Hematopoietic multipotent progenitor cell (in vitro differentiated cells): ENCODE measurements around the gene ZFTA. TPM values are rescaled to one million over a fixed set of nuclear protein-coding genes. Genes with fewer than 3 reads are reported as not detected.
"Not testable (repeated sequence)": the region's sequence is repeated elsewhere in the genome, so short reads cannot be mapped to it uniquely, and the experiment has no call there.

ENCODE experiments used
- DNase-seq, 3 donors: peaks; one replicate each; pipeline ENCODE4 v3.0.0-alpha.2; 2011 to 2015; ENCODE audit warnings: low read depth in 2 of 3, low spot score in 2 of 3
- total RNA-seq: library from RNA; depleted of rRNA; stranded (reverse); fragments of >200 nt; gene quantifications from one replicate; pipeline ENCODE4 v1.2.3, GENCODE V29; 2012

The ZFTA gene
- total RNA-seq, 1 donor = 24.0 TPM

GRCh38 chr11:63779039-63779438, 10.5 kb upstream of the ZFTA start:
- no peak for DNase-seq

DNA sequence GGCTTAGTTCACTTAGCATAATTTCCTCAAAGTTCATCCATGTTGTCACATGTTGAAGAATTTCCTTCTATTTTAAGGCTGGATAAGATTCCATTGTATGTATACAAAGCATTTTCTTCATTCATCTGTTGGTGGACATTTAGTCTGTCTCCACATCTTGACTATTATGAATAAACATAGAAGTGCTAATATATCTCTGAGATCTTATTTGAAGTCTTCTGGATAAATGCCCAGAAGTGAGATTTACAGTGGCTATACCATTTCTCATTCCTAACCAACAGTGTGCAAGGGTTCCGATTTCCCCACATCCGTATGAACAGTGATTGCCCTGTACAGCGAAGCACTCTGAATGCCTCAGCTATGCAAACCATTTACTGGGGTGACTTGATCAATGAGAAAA, 6.6 kb upstream of the ZFTA start:
- no peak for DNase-seq

DNA sequence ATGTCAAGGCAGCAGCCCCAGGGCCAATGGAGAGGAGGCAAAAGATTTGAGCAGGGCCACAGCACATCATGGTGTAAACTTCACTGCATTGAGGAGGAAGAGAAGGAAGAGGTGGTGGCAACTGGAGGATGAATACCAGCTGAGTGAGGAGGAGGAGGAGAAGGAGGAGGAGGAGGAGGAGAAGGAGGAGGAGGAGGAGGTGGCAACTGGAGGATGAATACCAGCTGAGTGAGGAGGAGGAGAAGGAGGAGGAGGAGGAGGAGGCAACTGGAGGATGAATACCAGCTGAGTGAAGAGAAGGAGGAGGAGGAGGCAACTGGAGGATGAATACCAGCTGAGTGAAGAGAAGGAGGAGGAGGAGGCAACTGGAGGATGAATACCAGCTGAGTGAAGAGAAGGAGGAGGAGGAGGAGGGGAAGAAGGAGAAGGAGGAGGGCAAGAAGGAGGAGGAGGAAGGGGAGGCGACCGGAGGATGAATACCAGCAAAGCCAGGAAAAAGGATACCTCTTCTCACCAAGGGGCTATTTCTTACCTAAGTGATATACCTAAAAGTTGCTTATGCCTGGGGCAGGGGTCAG, 3.3 kb upstream of the ZFTA start:
- not testable (repeated sequence) for DNase-seq

DNA sequence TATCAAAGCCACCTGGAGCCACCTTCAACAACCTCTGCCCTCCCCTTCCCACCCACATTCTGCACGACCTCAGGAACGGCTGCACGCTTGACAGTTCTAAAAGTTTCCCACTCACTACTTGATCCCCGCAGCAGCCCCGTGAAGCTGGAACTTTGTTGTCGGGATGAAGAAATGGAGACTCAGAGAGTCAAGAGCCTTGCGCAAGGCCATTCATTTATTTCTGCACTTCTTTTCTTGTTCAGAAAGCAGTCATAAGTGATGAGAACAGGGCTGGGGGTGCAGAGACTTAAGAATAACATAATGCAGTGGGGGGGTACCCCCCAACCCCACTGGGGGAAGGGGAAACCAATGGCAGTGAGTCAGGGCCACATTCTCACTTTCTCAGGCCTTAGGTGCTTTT, 2.2 kb upstream of the ZFTA start:
- no peak for DNase-seq

DNA sequence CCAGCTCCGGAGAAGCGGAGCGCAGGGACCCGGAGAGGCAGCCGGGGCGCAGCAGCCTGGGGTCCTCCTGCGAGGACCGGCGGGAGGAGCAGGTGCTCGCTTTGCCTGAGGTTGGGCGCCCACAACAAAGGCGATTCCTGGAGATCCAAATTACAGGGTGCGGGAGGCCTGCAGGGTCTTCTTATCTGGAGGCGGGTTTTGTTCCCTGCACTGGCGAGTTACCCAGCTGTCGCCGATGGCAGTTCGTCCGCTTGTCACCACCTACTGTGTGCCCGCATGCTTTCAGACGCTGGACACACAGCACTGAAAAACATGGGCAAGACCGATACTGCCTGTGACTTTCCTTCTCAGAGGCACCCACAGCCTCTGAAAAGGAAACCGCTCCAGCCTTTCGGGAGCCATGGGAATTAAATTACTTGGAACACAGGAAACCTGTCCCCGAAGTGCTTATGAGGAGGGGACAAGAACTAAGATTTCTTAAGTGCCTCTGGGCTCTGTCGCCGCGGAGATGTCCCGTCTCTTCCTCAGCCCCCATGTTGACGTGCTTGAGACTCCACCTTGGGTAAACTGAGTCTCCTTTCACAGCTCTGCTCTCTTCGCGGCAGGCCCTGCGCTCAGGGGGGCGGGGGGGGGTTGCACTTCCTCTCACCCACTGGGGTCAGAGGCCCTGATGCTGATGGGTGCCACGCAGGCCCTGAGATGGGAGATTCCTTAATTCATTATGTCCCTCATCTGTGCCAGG, 1.3 kb upstream of the ZFTA start:
- DNase-seq = no peak

DNA sequence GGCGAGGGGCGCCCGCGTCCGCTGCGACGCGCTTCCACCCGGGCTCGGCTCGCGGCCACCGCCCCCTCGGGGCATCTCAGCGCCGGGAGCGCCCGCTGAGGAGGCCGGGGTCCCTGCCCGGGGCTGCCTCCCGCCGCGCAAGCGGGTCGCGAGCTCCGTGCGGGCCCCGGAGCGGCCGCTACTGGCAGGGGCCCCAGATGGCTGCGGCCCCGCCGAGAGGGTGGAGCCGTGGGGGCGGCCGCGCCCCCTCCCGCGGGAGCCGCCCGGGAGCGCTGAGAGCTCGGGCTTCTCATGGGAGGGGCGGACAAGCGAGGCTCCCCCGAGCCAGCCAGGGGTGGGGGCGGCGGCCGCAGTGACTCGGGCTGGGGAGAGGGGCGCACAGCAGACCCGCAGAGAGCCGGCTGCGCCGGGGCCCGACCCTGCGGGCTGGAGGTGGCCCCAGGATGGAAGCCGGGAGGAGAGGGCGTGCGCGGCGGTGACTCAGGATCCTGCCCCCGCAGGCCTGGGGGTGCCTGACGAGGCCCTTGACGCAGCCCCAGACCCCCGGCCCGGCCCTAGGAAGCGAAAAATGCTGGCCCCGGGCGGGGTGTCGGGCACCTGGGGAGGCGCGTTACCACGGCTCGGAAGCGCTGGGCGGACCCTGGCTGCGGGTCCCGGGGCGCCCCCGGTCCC, 603 bp upstream of the ZFTA start:
- DNase-seq = peak in 2 of 3 donors; percentile 45 to 53

DNA sequence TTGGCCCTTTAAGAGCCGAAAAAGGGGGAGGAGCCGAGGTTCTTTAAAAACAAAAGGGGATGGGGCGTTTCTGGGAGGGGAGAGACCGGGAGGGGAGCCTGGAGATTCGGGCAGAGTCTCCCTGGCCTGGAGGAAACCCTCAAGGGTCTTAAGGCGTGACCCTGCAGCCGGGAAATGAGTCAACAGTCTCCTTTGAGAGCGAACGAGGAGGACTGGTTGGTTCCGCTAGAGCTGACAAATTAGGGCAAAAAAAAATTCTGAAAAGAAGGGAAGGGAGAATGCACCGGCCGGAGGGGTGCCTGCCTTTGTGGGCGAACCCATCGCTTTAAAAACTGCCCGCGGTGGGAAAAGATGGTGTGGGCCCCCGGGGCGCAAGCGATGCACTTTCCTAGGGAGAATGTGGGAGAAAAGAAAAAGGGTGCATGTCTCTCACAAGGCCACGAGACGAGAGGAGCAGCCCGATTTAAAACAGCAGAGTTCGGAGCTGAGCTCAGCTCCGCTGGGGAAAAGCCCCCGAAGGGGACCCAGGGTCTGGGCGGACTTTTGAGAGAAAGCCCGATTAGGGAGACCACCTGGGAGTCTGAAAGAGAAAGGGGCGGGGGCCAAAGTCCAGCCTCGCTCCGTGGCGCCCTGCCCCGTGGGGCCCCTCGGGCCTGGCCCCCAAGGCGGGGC, 874 bp downstream of the ZFTA start:
- DNase-seq = peak in 2 of 3 donors; percentile 67 to 71

GRCh38 chr11:63767267-63767564, 1.4 kb downstream of the ZFTA start:
- DNase-seq = no peak

GRCh38 chr11:63766531-63767235, 1.9 kb downstream of the ZFTA start:
- DNase-seq = no peak

DNA sequence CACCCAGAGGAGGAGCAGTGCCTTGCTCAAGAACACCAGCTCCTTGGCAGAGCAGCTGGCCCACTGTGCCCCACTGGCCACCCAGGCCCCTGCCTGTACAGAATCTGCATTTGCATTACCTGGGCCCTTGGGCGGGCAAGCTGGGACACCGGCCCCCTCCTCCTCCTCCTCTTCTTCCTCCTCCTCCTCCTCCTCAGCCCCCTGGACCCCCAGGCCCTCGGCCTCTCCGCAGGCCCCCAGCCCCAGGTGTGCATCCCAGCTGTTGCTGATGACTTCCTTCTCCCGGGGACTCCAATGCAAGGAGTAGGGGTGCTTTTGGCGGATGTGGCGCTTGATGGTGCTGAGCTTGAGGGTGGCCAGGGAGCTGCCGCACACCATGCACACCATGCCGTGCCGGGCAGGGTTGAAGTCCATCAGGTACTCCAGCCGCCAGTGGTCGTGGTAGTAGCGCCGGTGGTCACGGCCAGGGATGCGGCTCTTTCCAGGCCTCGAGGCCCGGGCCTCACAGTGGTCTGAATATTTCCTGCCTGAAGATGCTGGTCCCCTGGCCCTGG, 2.8 kb downstream of the ZFTA start:
- DNase-seq = no peak

DNA sequence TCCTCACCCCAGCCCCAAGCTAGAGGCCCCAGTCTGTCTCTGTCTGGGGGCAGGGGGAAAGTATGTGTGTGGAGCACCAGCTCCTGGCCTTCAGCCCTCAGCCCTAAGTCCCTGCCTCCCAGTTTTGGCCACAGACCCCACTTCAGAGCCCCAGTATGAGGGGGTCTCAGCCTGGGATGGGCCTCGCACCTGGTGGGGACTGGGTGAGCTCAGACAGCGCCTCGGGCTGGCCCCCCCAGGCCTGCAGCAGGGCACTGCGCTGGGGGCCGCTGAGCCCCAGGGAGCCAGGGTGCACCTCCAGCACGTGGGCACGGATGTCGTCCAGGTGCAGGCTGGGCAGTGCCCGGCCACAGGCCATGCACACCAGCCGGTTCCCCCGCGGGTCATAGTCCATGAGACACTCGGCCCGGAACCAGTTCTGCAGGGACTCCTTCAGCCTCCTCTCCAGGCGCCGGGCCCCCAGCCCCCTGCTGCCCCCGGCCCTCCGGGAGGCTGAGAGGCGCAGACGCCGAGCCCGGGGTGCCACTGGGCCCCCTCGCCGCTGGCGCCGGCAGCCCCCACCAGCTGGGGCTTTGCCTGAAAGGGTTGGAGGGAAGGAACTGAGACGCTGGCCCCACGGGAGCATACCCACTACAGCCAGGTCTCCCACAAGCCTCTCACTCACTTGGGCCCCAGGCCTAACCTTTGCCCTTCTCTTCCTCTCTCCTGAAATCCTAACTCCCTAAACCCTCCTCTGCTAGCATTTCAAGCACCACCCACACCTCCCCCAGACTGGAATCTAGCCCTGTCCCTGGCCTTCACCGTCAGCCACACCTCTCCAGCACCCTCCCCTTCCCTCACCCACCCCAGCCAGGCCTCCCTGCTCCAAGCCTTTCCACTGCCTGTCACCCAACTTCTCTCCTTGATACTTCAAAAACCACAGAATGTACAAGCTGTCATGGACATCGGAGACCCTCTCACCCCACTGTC, 3.6 kb downstream of the ZFTA start:
- DNase-seq = no peak

DNA sequence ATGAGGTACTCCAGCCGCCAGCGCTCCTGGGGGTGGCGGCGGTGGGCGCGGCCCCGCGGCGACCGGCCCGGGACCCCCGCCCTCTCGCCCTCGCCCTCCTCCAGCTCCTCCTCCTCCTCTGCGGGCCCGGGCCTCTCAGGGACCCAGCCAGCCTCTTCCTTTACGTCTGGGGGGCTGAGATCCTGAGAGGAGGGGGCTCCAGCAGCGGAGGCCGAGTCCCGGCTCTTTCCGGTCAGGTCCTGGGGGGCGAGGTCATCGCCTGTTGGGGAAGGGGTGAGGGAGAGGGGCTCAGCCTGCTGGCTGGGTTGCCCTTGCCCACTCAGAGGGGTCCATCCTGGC, 4.3 kb downstream of the ZFTA start:
- DNase-seq = no peak

DNA sequence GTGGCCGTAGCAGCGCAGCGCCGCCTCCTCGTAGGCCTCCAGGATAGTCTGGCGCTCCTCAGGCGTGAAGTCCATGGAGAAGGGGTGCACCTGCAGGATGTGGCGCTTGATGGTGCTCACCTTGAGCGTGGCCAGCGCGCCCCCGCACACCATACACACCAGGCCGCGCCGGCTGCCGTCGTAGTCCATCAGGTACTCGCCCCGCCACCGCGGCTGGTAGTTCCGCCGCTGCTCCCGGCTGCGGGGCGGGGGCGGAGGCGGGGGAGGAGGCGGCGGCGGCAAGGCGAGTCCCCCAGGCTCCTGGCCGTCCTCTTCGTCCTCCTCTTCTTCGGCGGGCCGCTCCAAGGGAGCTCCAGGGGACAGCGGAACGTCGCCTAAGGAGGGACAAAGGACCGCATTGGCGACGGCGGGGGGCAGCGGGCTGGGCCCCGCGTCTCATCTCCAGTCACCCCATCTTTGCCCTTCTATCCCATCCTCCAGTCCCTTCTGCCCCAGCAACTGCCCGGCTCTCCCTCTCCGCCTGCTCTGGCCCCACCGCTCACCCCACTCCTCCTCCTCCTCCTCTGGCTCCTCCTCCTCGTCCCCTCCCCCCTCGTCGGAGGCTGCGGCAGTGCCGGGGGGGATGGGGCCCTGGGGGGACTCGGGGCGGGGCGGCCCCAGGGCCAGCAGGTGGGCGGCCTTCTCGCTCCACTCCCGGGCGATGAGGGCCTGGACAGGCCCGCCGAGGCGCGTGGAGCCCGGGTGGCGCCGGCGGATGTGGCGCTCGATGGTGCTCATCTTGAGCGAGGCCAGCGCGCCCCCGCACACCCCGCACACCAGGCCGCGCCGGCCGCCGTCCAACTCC, 4.9 kb downstream of the ZFTA start:
- DNase-seq = no peak

GRCh38 chr11:63762654-63763495, 5.7 kb downstream of the ZFTA start:
- no peak for DNase-seq

- DNase-seq = no peak
These were observed 6.5 kb downstream of the ZFTA start for GRCh38 chr11:63761931-63762653.

GRCh38 chr11:63761188-63761587, 7.4 kb downstream of the ZFTA start:
- DNase-seq = no peak

DNA sequence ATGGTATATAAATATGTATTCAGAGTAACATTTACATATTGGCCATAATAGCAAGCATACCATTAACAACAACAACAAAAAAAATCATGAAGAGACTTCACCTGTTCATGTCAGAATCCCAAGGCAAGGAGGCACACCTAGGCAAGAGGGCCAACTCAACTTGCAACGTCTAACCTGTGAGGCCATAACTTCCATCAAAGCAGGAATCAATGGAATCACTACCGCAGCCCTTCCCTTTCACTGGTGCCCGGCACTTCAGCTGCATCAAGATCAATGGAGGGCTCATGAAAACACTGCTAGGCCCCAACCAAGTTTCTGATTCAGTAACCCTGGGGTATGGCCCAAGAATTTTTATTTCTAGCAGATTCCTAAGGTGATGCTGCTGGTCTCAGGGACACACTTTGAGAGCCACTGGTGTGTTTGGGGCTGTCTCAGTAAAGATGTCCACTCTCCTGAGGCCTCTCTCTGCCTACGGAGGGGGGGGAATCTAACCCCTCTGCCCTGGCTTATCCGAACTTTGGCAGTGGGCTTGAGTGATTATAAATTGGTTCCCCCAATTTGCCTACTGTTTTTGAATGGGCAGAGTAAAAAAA, 8.0 kb downstream of the ZFTA start:
- DNase-seq = no peak
